CD4-positive, alpha-beta T cell treated with Interleukin-15 for 4 hours (primary cell): ENCODE results near the gene NR2F6.

Experiments used
- DNase-seq: peaks from one replicate; pipeline ENCODE4 v3.0.0-alpha.2; 2020; ENCODE audit warnings: low spot score

Gene NR2F6

GRCh38 chr19:17237747-17238706 is 7.7 kb downstream of the NR2F6 start:
- no peak for DNase-seq

- DNase-seq = no peak
Observed at GRCh38 chr19:17236811-17237543, 8.7 kb downstream of the NR2F6 start.

- DNase-seq = peak; percentile 17
Observed at GRCh38 chr19:17235971-17236777, 9.5 kb downstream of the NR2F6 start.

DNA sequence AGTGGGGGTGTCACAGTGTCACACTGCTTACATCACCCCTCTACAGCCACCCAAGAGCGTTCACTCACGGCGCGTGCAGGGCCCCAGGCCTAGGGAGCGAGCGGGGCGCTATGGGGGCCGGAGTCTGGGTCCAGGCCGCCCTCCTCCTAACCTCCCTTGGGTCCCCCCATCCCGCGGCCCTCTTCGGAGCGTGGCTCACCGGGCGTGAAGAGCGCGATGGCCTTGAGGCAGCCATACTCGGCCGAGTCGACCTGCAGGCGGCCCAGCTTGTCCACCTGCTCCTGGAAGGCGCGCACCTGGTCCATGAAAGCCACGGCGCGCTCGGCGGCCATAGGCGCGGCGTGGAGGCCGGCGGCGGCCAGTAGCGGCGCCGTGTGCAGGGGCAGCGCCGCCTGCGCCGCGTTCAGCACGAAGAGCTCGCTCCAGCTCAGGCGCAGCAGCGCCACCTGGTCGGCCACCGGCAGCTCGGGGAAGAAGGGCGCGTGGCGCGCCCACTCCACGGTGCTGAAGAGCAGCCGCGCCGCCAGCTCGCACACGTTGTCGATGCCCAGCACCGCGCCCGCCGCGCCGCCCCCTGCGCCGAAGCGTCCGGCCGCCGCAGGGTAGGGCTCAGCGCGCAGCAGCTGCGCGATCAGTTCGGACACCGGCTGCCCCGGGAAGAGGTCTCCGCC is 10.3 kb downstream of the NR2F6 start:
- DNase-seq = peak; percentile 70

- peak; percentile 53 for DNase-seq
Observed at GRCh38 chr19:17234911-17235299, 10.8 kb downstream of the NR2F6 start.

GRCh38 chr19:17232258-17232657 is 13.5 kb downstream of the NR2F6 start:
- DNase-seq = no peak

GRCh38 chr19:17229890-17230289 is 15.8 kb downstream of the NR2F6 start:
- DNase-seq = no peak

GRCh38 chr19:17227798-17228367 is 17.8 kb downstream of the NR2F6 start:
- no peak for DNase-seq

DNA sequence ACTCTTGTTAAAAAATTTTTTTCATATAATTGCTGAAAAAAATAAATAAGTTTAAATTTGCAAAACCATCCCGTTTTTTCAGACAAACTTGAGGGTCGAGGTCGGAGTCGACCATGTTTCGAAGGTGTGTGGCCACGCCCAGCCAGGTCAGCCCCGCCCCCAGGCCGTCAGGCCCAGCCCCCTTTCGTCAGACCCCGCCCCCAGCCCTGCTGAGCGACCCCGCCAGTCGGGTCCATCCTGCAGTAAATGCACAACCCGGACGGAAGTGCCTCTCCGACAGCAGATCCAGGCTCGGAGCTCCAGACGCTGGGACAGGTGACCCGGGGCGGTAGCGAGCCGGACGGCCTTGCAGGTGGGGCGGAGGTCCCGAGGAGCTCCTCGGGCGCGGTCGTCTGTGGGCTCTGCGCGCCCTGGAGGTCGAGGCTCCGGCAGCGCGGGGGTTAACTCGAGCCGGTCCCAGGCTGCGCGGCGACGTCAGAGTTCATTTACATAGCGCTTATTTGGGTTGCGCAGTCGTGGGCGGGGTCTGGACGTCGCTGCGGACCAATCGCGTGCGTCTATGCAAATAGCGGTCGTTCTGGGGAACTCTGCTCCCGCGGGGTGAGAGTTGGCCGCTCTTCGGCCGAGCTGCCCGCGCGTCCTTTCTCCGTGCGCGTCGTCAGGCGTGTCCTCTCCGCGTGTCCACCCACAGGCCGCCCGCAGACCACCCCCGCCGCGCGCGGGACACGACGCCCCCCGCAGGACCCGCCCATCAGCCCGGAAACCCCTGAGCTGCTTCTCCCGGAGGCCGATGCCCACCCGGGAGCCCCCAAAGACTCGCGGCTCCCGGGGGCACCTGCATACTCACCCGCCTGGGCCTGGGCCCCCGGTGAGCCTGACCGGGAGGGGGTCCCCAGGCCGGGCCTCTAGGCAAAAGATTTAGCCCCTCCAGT is 19.5 kb downstream of the NR2F6 start, which contains the start of gene OCEL1:
OCEL1 (plus strand) TSS at position 225 of the 932 bp plus-strand sequence; CDS start at position 247, 22 bp downstream.
- peak; percentile 95 for DNase-seq

- no peak for DNase-seq
Observed at GRCh38 chr19:17225053-17225452, 20.7 kb downstream of the NR2F6 start.

DNA sequence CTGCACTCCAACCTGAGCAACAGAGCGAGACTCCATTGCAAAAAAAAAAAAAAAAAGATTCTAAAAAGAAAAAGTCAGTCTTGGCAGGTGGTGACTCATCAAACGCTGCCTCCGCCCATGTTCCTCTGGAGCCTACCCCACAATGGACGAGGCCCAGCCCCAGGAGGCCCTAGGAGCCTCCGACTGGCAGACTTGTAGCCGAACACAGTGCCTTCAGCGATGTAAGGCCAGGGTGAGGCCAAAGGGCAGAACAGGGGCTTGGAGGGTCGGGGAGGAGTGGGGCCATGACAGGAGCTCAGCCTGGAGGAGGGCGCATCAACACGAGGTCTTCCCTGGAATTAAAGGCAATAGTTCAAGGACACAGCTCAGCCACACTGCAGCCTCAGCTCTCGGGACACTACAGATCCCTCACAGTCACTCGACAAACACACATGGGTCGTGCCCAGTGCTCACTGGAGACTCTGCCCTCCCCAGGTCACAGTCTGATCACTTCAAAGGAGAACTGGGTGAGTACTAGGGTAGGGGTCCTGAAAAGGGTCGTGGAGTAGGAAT is 25.4 kb downstream of the NR2F6 start:
- peak; percentile 18 for DNase-seq

- no peak for DNase-seq
Observed at GRCh38 chr19:17219286-17219685, 26.4 kb downstream of the NR2F6 start.

GRCh38 chr19:17216058-17216670 is 29.6 kb downstream of the NR2F6 start:
- no peak for DNase-seq

- peak; percentile 90 for DNase-seq
Observed at GRCh38 chr19:17215127-17215971, 30.4 kb downstream of the NR2F6 start, which contains the start of gene USE1. Gene USE1, plus strand, starts transcription at chr19:17215357. Its CDS starts 49 bp downstream, at chr19:17215406.

GRCh38 chr19:17214508-17215126 is 31.1 kb downstream of the NR2F6 start:
- no peak for DNase-seq

DNA sequence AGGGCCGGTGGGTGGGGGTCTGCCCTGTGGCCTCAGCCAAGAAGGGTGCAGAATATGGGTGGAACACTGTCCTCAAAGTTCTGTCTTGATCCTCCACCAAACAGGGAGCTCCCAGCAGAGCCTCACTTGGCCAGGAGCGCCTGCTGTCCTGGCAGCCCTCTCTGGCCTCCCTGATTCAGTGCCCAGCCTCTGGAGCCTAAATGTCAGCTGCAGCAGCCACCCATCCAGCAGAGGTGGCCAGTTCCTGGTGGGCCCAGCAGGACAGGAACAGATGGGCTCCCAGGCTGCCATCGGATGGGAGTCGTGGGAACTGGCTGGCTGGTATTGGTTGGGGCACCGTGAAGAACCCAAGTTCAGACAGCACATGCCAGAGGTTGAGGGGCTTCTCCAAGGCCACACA is 32.4 kb downstream of the NR2F6 start:
- no peak for DNase-seq

- DNase-seq = no peak
Observed at GRCh38 chr19:17211547-17212446, 33.9 kb downstream of the NR2F6 start.
